GM19239 (cell line): Measurements from ENCODE around the gene PRRT4.

Experiments
- DNase-seq: peaks from one replicate; pipeline ENCODE4 v3.0.0; 2011; ENCODE audit warnings: low spot score; ENCODE audit not compliant: insufficient read length
- FAIRE-seq: peaks from 2 replicates; lab custom pipeline; 2011; peaks lifted over from hg19 to GRCh38; lab: Jason Lieb, UNC

PRRT4 gene

GRCh38 chr7:128379900-128380479, 18.5 kb upstream of the PRRT4 start:
- no peak for FAIRE-seq

GRCh38 chr7:128378637-128379036, 17.1 kb upstream of the PRRT4 start:
- no peak for DNase-seq
- FAIRE-seq = no peak

More at GRCh38 chr7:128379900-128380479, 18.5 kb upstream of the PRRT4 start:
- DNase-seq = no peak

GRCh38 chr7:128376077-128376476, 14.6 kb upstream of the PRRT4 start:
- DNase-seq (no peak), FAIRE-seq (no peak)

GRCh38 chr7:128374041-128374440, 12.6 kb upstream of the PRRT4 start:
- FAIRE-seq (no peak), DNase-seq (no peak)

- no peak for DNase-seq
- FAIRE-seq = no peak
These were observed 12.1 kb upstream of the PRRT4 start for GRCh38 chr7:128373606-128374005.

GRCh38 chr7:128370491-128370890, 9.0 kb upstream of the PRRT4 start:
- FAIRE-seq (no peak), DNase-seq (no peak)

GRCh38 chr7:128366986-128367385, 5.5 kb upstream of the PRRT4 start:
- DNase-seq (no peak), FAIRE-seq (no peak)

- no peak for DNase-seq
- FAIRE-seq = no peak
These were observed 4.8 kb upstream of the PRRT4 start for GRCh38 chr7:128366300-128366699.

- no peak for FAIRE-seq
- DNase-seq = no peak
These were observed 3.9 kb upstream of the PRRT4 start for GRCh38 chr7:128365432-128365831.

GRCh38 chr7:128364166-128364870, 2.8 kb upstream of the PRRT4 start:
- DNase-seq (no peak), FAIRE-seq (no peak)

GRCh38 chr7:128363261-128363721, 1.8 kb upstream of the PRRT4 start:
- no peak for DNase-seq

GRCh38 chr7:128362670-128363069, 1.2 kb upstream of the PRRT4 start:
- DNase-seq (no peak), FAIRE-seq (no peak)

More at GRCh38 chr7:128363261-128363721, 1.8 kb upstream of the PRRT4 start:
- FAIRE-seq = no peak

GRCh38 chr7:128360359-128360678, 1.2 kb downstream of the PRRT4 start:
- DNase-seq (no peak), FAIRE-seq (no peak)

- FAIRE-seq = no peak
- DNase-seq = no peak
These were observed 1.6 kb downstream of the PRRT4 start for GRCh38 chr7:128359939-128360338.

- FAIRE-seq = no peak
- DNase-seq = no peak
These were observed 2.2 kb downstream of the PRRT4 start for GRCh38 chr7:128359336-128359735.

- DNase-seq (no peak), FAIRE-seq (no peak)
These were observed 3.3 kb downstream of the PRRT4 start for GRCh38 chr7:128358233-128358632.

GRCh38 chr7:128357217-128357613, 4.3 kb downstream of the PRRT4 start:
- FAIRE-seq (no peak), DNase-seq (no peak)

- no peak for FAIRE-seq
These were observed 4.8 kb downstream of the PRRT4 start for GRCh38 chr7:128356546-128357216.

GRCh38 chr7:128353610-128354009, 7.9 kb downstream of the PRRT4 start:
- FAIRE-seq = no peak
- DNase-seq = no peak

More at GRCh38 chr7:128356546-128357216, 4.8 kb downstream of the PRRT4 start:
- DNase-seq = no peak

- no peak for FAIRE-seq
These were observed 8.3 kb downstream of the PRRT4 start for GRCh38 chr7:128353189-128353588.

GRCh38 chr7:128352636-128353035, 8.9 kb downstream of the PRRT4 start:
- no peak for DNase-seq
- no peak for FAIRE-seq

More at GRCh38 chr7:128353189-128353588, 8.3 kb downstream of the PRRT4 start:
- no peak for DNase-seq
